Prostate gland (tissue), 2 donors: Measurements from ENCODE around the gene TMEM235.

Experiments
- CTCF ChIP-seq, 4 experiments: fragments of 200-600 bp in 2 of 4; fragments of 450-650 bp in 2 of 4; sonication (generic) in 2 of 4; IDR thresholded peaks; 1 replicate in 3 of 4; 2 replicates in 1 of 4; pipeline ENCODE4 v1.5.1; 2016 to 2019; ENCODE audit warnings: antibody characterized with exemption in 4 of 4, mild to moderate bottlenecking in 2 of 4, moderate library complexity in 2 of 4
- POLR2A ChIP-seq: fragments of 450-650 bp; IDR thresholded peaks from one replicate; pipeline ENCODE4 v1.6.1; 2016; ENCODE audit warnings: antibody characterized with exemption, mild to moderate bottlenecking

GRCh38 chr17:78252111-78252634, 20.7 kb downstream of the TMEM235 start:
- TF ChIP-seq CTCF (IDR thresholded peaks at IDR 0.05) (no peak), POLR2A (no peak)
